Kidney glomerular epithelial cell (primary cell): ENCODE data around the gene SUN2.

ENCODE experiments used
- DNase-seq: peaks from one replicate; lab custom pipeline; 2025; lab: John Stamatoyannopoulos, UW

The SUN2 gene

GRCh38 chr22:38777087-38777671 lies 21.4 kb upstream of the SUN2 start:
- DNase-seq, result no peak

- DNase-seq, result no peak
These were observed 20.3 kb upstream of the SUN2 start for GRCh38 chr22:38776086-38776485.

GRCh38 chr22:38775656-38776055 lies 19.9 kb upstream of the SUN2 start:
- DNase-seq, result no peak

- DNase-seq, result no peak
These were observed 18.8 kb upstream of the SUN2 start for GRCh38 chr22:38774496-38775166.

- DNase-seq, result no peak
These were observed 17.7 kb upstream of the SUN2 start for GRCh38 chr22:38773363-38773946.

- DNase-seq, result no peak
These were observed 16.8 kb upstream of the SUN2 start for GRCh38 chr22:38772623-38772873.

- DNase-seq, result no peak
These were observed 14.6 kb upstream of the SUN2 start for GRCh38 chr22:38770257-38770949.

GRCh38 chr22:38768036-38768435 lies 12.2 kb upstream of the SUN2 start:
- DNase-seq, result no peak

GRCh38 chr22:38767313-38767712 lies 11.5 kb upstream of the SUN2 start:
- DNase-seq, result no peak

GRCh38 chr22:38766076-38766777 lies 10.4 kb upstream of the SUN2 start:
- DNase-seq, result peak; percentile 71

- no peak for DNase-seq
These were observed 6.8 kb upstream of the SUN2 start for GRCh38 chr22:38762551-38762983.

GRCh38 chr22:38761202-38762162 lies 5.7 kb upstream of the SUN2 start:
- no peak for DNase-seq

GRCh38 chr22:38760477-38761201 lies 4.8 kb upstream of the SUN2 start:
- no peak for DNase-seq

- DNase-seq, result no peak
These were observed 3.2 kb upstream of the SUN2 start for GRCh38 chr22:38759005-38759404.

- no peak for DNase-seq
These were observed 2.6 kb upstream of the SUN2 start for GRCh38 chr22:38758276-38758945.

- DNase-seq, result no peak
These were observed 1.6 kb upstream of the SUN2 start for GRCh38 chr22:38757464-38757757.

GRCh38 chr22:38756711-38757463 lies 1.1 kb upstream of the SUN2 start:
- no peak for DNase-seq

- DNase-seq, result peak; percentile 66
These were observed 465 bp downstream of the SUN2 start for GRCh38 chr22:38755155-38755910.

- DNase-seq, result no peak
These were observed 1.0 kb downstream of the SUN2 start for GRCh38 chr22:38754751-38755154.
